Choroid plexus epithelial cell (primary cell): ENCODE results near the gene GALNT17.

Experiments used
- DNase-seq: peaks from one replicate; pipeline ENCODE4 v3.0.0-alpha.2; 2010; ENCODE audit warnings: low read depth
- H3K4me3 ChIP-seq: 2 replicates; pipeline ENCODE4 v1.5.1; 2011; ENCODE audit warnings: low read depth, mild to moderate bottlenecking, control low read depth, low read length, moderate library complexity
- CTCF ChIP-seq: conservative IDR thresholded peaks from 2 replicates; pipeline ENCODE4 v1.5.1; 2011; ENCODE audit warnings: low read depth, mild to moderate bottlenecking, control low read depth, inconsistent platforms, low read length, moderate library complexity

The GALNT17 gene

GRCh38 chr7:71393661-71394060 is 261.7 kb downstream of the GALNT17 start:
- H3K4me3 ChIP-seq = no peak overlapping the region
- no peak for TF ChIP-seq CTCF
- DNase-seq = no peak

- TF ChIP-seq CTCF = no peak
- no peak for DNase-seq
- H3K4me3 ChIP-seq = no peak overlapping the region
Observed at GRCh38 chr7:71402684-71403083, 270.7 kb downstream of the GALNT17 start.

GRCh38 chr7:71403202-71403946 is 271.4 kb downstream of the GALNT17 start:
- no peak for TF ChIP-seq CTCF
- no peak for DNase-seq
- H3K4me3 ChIP-seq = no peak overlapping the region

GRCh38 chr7:71404726-71405345 is 272.9 kb downstream of the GALNT17 start:
- DNase-seq = no peak
- no peak overlapping the region for H3K4me3 ChIP-seq
- TF ChIP-seq CTCF = no peak

DNA sequence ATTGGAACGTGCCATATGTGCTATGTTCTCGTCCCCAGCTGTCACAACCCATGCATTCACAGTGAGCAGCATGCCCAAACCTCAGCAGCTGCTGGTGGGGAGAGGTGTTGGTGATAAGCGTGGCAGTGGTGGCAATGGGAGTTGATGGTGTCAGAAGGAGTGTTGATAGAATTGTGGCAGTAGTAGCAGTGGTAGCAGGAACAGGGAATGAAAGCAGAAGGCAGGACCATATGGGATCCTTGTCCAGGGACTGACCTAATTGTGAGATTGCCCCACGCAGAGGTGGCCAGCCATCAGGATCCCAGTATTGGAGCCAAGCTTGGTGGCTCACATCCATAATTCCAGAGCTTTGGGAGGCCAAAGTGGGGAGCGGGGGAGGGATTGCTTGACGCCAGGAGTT is 276.3 kb downstream of the GALNT17 start:
- H3K4me3 ChIP-seq = no peak overlapping the region
- TF ChIP-seq CTCF = no peak

DNA sequence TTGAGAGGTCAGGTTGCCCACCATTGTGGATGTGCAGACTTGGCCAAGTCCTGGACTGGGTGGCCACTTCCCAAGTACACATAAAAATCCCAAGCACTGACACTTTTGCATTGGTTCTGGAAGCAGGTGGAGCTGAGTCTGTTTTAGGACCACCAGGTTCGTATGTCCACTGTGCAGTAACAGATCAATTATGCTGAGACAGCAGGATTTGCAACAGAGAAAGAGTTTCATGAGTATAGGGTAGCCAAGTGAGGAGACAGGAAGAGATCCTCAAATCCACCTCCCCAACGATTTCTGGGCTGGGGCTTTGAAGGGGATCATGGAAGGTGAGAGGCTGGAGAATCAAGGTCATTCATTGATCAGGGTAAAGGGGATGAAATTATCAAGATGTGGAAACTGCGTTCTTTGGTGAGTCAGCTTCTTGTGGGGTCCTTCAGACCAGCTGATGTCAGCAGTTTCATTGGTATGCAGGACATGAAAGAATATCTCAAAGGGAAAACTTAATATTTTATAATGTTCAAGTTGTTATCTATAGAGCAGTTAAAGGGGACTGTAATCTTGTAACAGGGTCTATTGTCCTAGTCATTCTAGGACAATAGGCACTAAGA is 277.7 kb downstream of the GALNT17 start:
- TF ChIP-seq CTCF = no peak
- no peak for DNase-seq
- H3K4me3 ChIP-seq = no peak overlapping the region

More for the DNA sequence above, 276.3 kb downstream of the GALNT17 start:
- DNase-seq = no peak
